GM19240 (cell line): ENCODE data around the gene SLC22A23.

ENCODE experiments used
- DNase-seq: peaks from one replicate; pipeline ENCODE4 v3.0.0; 2011; ENCODE audit warnings: low spot score; ENCODE audit not compliant: insufficient read length

Gene SLC22A23

GRCh38 chr6:3272911-3273547, 183.8 kb downstream of the SLC22A23 start:
- DNase-seq, result no peak

DNA sequence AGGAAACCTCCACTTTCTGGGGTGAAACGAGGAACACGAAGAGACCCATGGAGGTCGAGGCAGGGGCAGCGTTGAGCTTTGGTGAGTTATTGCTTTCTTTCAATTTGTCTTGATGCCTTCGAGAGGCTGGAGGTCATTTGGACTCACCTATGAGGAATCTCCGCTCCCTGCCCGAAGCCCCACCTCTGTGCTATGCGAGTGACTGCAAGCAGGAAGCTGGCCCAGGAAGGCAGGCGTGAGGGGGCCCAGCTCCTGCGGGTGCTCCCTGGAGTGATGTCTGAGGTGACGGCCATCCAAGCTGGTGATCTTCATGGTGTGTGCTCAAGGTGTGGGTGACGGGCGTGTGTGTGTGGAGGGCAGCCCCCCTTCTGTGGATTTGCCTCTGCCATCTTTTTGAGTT, 185.1 kb downstream of the SLC22A23 start:
- DNase-seq, result no peak

DNA sequence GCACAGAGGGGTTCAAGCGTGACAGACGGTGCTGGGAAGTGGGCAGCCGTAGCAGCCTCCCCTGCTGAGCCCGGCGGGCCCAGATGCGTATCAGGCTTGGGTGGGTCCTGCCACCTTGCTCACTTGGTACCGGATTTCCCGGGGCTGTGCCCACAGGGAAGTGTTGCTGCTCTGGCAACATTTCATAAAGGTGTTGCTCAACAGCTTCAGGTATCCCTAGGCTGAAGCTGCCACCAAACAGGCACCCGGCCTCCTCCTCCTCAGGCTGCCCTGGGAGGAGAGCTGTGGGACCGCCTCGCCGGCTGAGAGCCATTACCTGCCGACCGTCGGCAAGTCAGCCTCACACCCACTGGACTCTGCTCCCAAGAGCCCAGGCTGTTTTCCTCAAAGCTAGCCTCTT, 186.6 kb downstream of the SLC22A23 start:
- no peak for DNase-seq

- DNase-seq, result no peak
These were observed 187.4 kb downstream of the SLC22A23 start for GRCh38 chr6:3269281-3269975.

DNA sequence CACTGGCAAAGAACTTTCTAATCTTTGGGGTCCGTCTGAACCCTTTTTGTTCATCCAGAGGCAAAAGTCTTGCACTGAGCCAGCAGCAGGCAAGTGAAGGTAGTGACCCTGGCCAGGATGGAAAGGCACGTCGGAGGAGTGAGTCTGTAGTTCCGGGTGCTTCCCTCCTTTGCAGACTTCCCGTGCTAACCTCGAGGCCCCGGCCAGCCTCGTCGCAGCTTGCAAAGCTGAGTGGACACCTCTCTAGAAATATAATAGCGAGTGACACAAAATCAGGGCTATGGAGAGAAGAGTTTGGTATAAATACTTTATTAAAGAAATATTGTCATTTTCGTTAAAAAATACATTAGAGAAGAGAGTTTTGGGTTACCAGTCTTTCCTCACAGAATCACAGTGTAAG, 188.2 kb downstream of the SLC22A23 start:
- DNase-seq, result no peak

- DNase-seq, result no peak
These were observed 189.7 kb downstream of the SLC22A23 start for GRCh38 chr6:3267162-3267561.

DNA sequence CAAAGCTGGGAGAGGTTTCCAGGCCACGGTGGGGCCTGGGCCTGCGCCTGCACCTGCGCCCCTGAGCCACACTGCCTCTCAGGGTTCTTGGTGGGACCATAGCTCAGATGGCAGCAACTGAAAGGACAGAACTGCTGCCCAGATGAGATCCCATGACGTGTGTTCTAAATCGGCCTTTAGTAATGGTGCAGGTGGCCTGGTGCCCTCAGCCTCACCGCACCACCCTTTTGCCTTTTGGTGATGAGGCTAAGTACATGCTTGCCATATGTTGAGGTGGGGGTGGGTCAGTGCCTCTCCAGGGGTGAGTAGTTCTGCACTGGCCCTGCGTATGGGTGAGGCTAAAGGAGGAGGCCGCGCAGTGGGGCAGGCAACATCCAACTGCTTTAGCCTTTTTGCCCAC, 190.7 kb downstream of the SLC22A23 start:
- DNase-seq, result no peak

GRCh38 chr6:3265671-3266070, 191.2 kb downstream of the SLC22A23 start:
- no peak for DNase-seq

DNA sequence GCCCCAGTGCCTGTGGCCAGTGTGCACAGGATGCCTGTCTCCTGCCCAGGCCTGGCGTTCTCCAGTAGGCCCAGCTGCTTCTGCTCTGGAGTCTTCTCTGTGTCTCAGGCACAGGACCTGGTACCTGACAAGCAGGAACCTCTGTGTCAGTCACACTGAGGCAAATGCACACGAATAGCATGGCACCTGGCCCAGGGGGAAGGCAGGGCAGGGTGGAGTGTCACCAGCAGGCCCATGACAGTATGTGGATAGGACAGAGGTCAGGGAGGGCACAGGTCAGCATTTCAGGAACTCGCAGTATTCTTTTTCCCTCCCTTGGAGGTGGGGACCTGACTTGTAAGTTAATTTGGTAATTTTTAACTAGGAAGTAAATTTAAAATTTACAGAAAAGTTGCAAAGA, 192.5 kb downstream of the SLC22A23 start:
- DNase-seq, result no peak

- DNase-seq, result no peak
These were observed 193.8 kb downstream of the SLC22A23 start for GRCh38 chr6:3263096-3263495.

DNA sequence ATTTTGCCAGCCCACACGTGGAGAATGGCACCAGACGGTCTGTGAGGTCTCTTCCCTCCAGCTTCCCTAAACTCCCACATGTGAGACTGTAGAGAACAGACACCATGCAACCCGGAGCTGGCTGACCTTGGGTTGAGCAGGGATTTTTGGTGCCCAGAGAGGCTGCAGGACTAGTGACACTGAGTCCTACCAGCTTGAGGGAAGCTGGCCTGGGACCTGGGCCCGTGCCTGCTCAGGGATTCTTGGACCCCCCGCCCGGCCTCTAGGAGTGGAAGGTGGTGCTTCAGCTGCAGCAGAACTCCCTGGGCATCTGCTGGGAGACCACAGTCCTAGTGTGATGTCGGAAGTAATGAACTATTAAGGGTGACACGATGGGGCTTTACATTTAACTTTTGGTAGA, 194.9 kb downstream of the SLC22A23 start:
- DNase-seq, result no peak

DNA sequence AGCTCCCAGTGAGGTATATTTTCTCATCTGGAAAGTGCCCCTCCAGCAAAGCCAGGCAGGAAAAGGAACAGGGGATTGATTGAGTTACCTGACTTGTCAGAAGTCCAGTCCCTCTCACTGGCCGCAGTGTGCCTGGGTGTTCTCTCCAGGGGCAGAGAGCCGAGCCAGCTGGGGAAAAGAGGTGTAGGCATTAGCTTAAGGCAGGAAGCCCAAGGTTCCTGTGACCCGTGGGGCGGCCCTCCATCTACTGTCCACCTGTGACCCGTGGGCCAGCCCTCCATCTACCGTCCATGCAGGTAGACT, 195.4 kb downstream of the SLC22A23 start:
- DNase-seq, result no peak

DNA sequence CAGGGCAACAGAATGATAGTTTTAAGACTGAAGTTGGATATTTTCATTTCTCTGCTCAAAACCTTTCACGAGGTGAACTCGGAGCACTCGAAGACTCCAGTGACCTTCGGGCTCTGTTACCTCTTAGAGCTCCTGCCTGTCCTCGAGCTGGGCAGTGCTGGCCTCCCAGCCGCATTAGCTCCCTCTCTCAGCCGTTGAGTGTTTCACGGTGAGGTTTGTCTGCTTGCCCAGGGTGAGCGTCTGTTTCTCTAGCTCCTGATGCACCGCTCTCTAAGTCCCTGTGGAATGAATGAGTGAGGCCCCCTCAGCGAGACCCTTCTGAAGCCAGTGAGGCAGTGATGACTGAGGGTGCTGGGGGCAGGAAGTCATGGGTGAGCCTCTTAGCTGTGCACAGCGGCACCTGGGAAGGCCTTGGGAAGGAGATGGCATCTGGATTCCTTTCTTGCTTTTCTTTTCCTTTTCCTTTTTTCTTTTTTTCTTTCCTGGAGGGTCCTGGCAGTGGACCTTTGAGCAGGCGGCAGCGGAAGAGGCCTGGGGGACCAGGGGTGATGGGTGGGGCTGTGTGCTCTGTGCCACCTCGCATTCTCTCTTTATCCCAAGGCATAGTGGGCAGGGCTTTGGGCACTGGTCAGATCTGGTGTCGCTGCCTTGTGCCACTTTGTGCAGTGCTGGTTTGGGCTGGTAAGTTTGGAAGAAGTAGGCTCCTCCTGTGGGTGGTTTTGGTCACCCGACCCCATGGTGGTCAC, 195.9 kb downstream of the SLC22A23 start:
- DNase-seq, result no peak

DNA sequence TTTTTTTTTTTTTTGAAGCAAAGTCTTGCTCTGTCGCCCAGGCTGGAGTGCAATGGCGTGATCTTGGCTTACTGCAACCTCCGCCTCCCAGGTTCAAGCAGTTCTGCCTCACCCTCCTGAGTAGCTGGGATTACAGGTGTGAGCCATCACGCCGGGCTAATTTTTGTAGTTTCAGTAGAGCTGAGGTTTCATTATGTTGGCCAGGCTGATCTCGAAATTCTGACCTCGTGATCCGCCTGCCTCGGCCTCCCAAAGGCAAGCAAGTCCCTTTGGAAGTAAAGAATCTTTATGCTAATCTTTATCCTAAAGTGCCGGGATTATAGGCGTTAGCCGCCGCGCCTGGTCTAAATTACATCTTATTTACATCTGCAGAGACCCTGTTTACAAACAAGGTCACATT, 196.6 kb downstream of the SLC22A23 start:
- DNase-seq, result no peak

DNA sequence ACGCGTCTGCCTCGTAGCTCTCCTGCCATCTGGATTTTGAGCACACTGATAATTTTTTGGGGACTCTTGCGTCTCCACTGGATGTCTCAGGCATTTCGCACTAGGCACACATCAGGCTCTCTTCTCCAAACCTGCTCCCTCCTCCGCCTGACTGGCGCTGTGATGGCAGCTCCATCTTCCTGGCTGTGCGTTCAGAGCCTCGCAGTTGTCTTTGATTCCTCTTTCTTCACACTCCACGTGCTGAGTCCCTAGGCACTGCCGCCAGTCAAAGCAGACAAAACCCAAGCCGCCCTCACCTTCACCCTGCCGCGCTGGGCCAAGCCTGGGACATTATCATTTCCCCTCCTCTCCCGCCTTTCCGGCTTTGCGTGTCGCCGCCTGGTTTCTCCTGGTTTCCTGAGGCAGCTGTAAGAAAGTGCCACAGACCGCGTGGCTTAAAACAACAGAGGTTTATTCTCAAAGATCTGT, 197.3 kb downstream of the SLC22A23 start:
- DNase-seq, result peak; percentile 42

DNA sequence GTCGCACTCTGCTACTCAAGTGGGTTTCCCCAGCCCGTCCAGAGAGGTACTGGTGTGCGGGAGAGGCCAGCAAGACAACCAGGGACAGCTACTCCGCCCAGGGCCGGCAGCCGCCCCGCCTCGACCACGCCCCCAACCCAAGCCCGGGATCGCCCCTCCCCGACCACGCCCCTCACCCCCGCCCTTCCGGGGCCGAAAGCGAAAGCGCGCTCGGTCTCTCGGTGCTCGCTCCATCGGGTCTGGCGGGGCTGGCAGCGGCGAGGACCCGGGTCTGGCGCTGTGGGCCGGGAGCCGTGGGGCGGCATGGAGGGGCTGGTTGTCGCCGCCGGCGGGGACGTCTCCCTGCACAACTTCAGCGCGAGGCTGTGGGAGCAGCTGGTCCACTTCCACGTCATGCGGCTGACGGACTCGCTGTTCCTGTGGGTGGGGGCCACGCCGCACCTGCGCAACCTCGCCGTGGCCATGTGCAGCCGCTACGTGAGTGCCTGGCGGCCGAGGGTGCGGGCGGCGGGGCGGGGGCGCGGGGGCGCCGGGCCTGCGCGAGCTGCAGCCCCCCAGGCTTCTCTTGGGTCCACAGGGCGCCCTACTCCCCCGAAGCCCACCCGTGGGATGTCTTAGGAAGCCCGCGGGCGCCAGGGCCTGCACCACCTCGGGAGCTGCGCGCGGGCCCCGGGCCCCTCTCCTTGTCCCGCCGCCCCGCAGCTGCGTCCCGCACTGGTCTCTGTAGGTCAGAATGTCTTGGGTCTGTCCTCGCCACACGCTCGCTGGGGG, 197.9 kb downstream of the SLC22A23 start, which contains the start of gene PSMG4:
PSMG4 (plus strand) TSS at position 228 of the 771 bp plus-strand sequence; CDS start at position 304, 76 bp downstream.
- DNase-seq, result peak; percentile 92

DNA sequence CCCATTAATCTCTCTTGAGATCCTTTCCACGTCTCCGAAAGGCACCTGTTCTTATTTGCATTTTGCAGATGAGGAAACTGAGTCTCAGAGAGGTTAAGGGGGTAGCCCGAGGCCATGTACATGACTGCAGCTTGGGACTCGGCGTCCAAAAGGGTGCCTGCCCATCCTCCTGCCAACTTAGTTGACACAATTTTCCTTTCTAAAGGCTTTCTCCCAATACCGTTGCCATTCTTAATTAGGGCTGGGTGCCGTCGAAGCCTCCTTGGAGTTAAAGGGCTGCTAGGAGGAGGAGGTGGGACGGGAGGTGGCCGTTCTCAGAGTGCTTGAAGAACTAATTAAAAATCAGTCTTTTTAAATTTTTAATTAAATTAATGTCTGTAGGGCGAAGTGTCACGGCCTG, 198.6 kb downstream of the SLC22A23 start:
- DNase-seq, result no peak

- no peak for DNase-seq
These were observed 203.3 kb downstream of the SLC22A23 start for GRCh38 chr6:3253597-3253961.

DNA sequence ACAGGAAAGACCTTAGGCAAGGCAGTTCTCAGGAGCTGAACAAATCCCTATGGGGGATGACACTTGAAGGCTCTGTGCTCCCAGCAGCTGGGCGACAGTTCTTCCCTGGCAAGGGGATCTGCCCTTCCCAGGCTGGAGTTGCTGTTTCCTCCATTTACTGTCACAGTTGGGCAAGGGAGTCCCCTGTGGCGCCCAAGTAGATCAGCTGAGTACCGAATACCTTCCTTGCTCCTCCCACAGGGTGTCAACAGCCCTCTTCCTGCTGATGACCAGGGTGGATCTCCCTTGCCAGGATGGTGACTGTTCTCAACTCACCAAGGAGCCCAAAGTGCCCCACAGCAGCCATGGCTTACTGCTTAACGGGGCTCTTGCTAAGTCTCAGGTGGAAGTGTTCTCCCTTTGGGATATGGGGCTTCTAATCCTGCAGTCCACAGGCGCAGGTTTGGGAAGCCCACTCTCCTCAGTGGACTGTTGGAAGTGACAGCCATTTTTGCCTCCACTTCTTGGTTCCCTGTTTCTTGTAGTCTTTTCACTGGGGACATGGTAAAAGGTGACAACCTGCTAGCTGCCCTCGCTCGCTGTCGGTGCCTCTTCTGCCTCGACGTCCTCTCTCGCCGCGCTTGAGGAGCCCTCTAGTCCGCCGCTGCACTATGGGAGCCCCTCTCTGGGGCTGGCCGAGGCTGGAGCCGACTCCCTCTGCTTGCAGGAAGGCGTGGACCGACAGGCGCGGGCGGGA, 203.8 kb downstream of the SLC22A23 start:
- DNase-seq, result no peak

GRCh38 chr6:3252369-3252768, 204.5 kb downstream of the SLC22A23 start:
- DNase-seq, result no peak
